GM23338 (cell line): ENCODE measurements around the gene SEZ6L.
A peak's percentile ranks its signal among the peaks of the same experiment; 100 is the strongest.

Experiments
- CREB1 ChIP-seq: fragments of 250-450 bp; sonication (Bioruptor Pico); IDR thresholded peaks from 2 replicates; pipeline ENCODE4 v1.5.0; 2020; ENCODE audit warnings: low read depth, mild to moderate bottlenecking, moderate library complexity
- EZH2 ChIP-seq: fragments of 200-600 bp; sonication (generic); IDR thresholded peaks from one replicate; pipeline ENCODE4 v1.8.0; 2017; ENCODE audit warnings: antibody characterized with exemption, mild to moderate bottlenecking, low read depth; ENCODE audit not compliant: unreplicated experiment
- ZNF331 ChIP-seq: fragments of 250-450 bp; sonication (Bioruptor Pico); IDR thresholded peaks from 2 replicates; pipeline ENCODE4 v1.5.0; 2020; ENCODE audit warnings: low read depth, mild to moderate bottlenecking, moderate library complexity
- TF ChIP-seq, protein P1 (sequence below), 2 experiments: fragments of 200-600 bp in 1 of 2; sonication (generic) in 1 of 2; conservative IDR thresholded peaks; 2 replicates each; pipeline versions ENCODE4 v1.5.1 to v1.6.1; 2016 to 2017; ENCODE audit warnings: antibody characterized with exemption in 2 of 2, low read depth in 2 of 2, mild to moderate bottlenecking in 2 of 2, moderate library complexity in 1 of 2

- TF ChIP-seq, protein P1, sequence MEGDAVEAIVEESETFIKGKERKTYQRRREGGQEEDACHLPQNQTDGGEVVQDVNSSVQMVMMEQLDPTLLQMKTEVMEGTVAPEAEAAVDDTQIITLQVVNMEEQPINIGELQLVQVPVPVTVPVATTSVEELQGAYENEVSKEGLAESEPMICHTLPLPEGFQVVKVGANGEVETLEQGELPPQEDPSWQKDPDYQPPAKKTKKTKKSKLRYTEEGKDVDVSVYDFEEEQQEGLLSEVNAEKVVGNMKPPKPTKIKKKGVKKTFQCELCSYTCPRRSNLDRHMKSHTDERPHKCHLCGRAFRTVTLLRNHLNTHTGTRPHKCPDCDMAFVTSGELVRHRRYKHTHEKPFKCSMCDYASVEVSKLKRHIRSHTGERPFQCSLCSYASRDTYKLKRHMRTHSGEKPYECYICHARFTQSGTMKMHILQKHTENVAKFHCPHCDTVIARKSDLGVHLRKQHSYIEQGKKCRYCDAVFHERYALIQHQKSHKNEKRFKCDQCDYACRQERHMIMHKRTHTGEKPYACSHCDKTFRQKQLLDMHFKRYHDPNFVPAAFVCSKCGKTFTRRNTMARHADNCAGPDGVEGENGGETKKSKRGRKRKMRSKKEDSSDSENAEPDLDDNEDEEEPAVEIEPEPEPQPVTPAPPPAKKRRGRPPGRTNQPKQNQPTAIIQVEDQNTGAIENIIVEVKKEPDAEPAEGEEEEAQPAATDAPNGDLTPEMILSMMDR (conservative IDR thresholded peaks at IDR 0.05; ENCODE audit: low read depth in 2 of 2), result peak; percentile 69 to 77
- TF ChIP-seq CREB1 (CRISPR knock-in tag) (no peak), ZNF331 (CRISPR knock-in tag) (no peak), EZH2 (no peak)
Measured at GRCh38 chr22:26318975-26319374, 149.7 kb downstream of the SEZ6L start.
